HG02571 (cell line): ENCODE results near the gene CDK18.
"Not testable (repeated sequence)": the region's sequence is repeated elsewhere in the genome, so short reads cannot be mapped to it uniquely, and the experiment has no call there.

Experiments
- ATAC-seq: cut with Tn5 transposase; IDR thresholded peaks from one replicate; pipeline ENCODE4 v1.9.1; 2021; ENCODE audit warnings: mild to moderate bottlenecking, moderate library complexity; ENCODE audit not compliant: unreplicated experiment

Gene CDK18

GRCh38 chr1:205480349-205480985, 24.0 kb upstream of the CDK18 start:
- peak; percentile 56 for ATAC-seq

- ATAC-seq: no peak
Observed at GRCh38 chr1:205481218-205481617, 23.3 kb upstream of the CDK18 start.

GRCh38 chr1:205481629-205482151, 22.8 kb upstream of the CDK18 start:
- no peak for ATAC-seq

- ATAC-seq: not testable (repeated sequence)
Observed at GRCh38 chr1:205482587-205482986, 21.9 kb upstream of the CDK18 start.

GRCh38 chr1:205483372-205483771, 21.1 kb upstream of the CDK18 start:
- no peak for ATAC-seq

GRCh38 chr1:205484985-205485967, 19.2 kb upstream of the CDK18 start:
- no peak for ATAC-seq

GRCh38 chr1:205486258-205486657, 18.2 kb upstream of the CDK18 start:
- no peak for ATAC-seq

- no peak for ATAC-seq
Observed at GRCh38 chr1:205488074-205488723, 16.3 kb upstream of the CDK18 start.

GRCh38 chr1:205491794-205492193, 12.7 kb upstream of the CDK18 start:
- no peak for ATAC-seq

GRCh38 chr1:205492201-205492667, 12.2 kb upstream of the CDK18 start:
- no peak for ATAC-seq

- ATAC-seq: no peak
Observed at GRCh38 chr1:205492774-205493173, 11.7 kb upstream of the CDK18 start.

GRCh38 chr1:205493241-205494085, 11.0 kb upstream of the CDK18 start:
- ATAC-seq: no peak

- no peak for ATAC-seq
Observed at GRCh38 chr1:205494115-205494514, 10.4 kb upstream of the CDK18 start.

- no peak for ATAC-seq
Observed at GRCh38 chr1:205495237-205495823, 9.1 kb upstream of the CDK18 start.

- no peak for ATAC-seq
Observed at GRCh38 chr1:205496661-205497060, 7.8 kb upstream of the CDK18 start.

GRCh38 chr1:205497351-205497750, 7.1 kb upstream of the CDK18 start:
- ATAC-seq: no peak

GRCh38 chr1:205499789-205500188, 4.7 kb upstream of the CDK18 start:
- ATAC-seq: no peak

GRCh38 chr1:205500240-205501233, 3.9 kb upstream of the CDK18 start:
- ATAC-seq: no peak
